Measurements from ENCODE around the gene FAAP100.

The FAAP100 gene

DNA sequence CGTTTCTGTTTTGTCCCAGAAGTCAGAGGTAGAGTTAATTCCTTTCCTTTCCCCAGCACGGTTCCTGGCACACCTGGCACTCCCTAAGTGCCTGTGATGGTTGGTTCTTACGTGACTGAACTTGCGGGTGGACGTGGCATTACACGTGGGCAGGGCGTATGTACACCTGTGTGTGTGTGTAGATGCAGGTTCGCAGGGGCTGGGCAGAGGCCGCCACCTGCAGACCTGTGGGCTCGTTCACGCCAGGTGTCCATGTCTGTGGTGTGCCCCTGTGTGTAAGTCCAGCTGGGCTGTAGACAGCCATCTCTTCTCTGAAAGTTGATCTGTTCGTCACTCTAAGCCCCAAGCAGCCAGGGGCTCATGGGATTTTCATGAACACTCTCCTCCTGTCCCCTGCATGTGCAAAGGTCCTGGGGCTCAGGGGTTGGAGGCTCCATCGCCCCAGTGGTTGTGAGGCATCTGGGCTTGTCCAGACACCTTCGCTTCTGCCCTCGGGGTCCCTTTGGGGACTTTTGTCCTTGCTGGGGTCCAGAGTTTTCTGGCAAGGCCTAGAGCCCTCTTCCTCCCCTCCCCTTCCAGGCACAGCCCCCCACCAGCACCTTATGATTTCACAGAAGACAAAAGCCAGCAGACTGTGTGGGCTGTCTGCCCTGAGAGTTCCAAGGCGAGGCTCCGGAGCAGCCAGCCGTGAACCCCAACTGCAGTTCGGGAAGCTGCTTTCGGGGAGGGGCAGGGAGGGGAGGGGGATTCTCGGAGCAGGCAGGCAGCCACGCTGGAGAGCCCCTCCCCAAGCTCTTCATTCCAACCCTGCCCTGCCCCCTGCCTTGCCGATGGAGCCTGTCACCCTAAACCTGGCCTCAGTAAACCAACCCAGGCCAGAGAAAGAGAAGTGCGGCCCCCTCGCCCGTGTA lies 29.4 kb downstream of the FAAP100 start:
- FAIRE-seq: no peak

- no peak for FAIRE-seq
Measured at GRCh38 chr17:81520021-81520901, 31.9 kb downstream of the FAAP100 start.

- FAIRE-seq: no peak
Measured at GRCh38 chr17:81519284-81520020, 32.7 kb downstream of the FAAP100 start.

DNA sequence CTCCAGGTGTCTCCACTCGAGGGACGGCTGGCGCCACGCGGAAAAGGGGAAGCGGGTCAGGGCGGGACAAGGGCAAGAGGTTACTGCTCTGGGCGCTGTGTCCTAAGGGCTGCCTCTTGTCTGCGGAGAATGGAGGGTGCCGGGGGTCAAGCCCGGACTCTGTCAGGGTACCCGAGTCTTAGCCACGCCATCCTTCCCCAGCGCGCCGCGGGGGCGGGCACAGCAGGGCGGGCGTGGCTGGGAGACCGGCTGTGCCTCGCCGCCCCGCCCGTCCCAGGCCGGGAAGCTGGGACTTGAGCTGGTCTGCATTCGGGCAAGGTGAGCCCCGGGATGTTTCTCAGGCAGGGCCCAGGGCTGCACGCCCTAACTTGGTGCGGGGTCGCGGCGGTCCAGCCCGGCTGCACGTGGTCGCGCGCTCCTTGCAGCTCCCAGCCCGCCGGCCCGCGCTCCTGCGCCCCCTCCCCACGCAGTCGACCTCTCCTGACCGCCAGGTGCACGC lies 33.3 kb downstream of the FAAP100 start:
- no peak for FAIRE-seq

DNA sequence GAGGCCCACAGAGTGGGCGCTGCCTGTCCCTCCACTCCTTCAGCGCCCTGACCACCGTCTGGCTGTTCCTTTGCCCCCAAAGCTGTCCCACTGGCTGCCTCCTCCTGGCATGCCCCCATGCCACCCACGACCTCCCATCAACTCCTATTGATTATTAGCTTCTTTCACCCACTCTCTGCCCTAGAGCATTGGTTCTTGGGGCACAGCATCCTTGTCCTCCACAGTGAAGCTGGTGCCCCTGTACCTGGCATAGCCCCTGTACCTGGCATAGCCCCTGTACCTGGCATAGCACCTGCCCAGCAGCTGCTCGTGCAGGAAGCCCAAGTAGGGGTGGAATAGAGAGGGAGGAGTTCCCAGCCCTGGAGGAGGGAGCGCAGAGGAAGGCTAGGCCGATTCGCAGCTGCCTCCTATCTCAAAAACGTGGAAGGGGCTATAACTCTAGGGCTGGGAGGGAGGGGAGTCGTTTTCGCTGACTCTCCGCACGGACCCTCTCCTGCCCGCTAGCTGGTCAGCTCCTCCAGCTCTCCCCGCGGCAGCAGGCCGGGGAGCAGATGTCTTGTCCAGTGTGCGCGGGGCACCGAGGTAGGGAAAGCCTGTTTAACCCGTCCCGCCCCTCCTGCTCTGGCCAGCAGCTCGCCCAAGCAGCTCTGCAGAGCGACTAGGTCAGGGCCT lies 33.9 kb downstream of the FAAP100 start:
- FAIRE-seq: no peak

DNA sequence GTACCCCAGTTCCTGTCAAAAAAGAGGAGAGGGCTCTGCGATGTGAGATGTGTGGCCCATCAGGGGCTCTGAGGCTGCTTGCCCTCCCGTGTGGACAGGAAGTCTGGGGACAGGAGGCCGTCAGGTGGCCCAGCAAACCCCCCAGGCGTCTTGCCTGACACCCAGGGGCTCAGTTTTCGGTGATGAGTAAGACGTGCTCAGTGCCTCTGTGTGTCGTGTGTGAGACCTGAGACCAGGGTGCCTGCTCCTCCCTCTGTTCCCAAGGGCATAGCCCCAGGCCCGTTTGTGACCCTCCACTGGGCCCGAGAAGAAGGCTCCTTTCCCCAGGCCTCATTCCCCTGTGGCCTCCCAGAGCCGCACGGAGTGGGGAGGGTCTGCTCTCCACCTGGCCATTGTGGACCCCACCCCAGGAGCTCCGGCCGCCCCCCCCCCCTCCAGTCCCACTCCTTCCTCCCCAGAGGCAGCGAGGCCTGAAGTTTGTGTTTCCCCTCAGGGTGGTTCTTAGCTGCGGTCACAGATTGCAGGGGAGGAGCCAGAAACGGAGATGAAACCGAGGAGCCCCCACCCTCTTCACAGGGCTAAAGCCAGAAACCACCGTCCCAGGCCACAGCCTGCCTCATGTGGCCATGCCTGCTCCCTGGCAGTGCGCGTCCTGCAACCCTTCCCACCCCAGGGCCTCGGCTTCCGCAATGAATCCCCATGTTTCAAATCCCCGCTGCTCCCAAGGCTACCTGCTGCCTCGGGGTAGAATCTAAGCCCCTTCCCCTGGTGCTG lies 34.6 kb downstream of the FAAP100 start:
- no peak for FAIRE-seq

GRCh38 chr17:81517009-81517338 lies 35.2 kb downstream of the FAAP100 start:
- FAIRE-seq: no peak

DNA sequence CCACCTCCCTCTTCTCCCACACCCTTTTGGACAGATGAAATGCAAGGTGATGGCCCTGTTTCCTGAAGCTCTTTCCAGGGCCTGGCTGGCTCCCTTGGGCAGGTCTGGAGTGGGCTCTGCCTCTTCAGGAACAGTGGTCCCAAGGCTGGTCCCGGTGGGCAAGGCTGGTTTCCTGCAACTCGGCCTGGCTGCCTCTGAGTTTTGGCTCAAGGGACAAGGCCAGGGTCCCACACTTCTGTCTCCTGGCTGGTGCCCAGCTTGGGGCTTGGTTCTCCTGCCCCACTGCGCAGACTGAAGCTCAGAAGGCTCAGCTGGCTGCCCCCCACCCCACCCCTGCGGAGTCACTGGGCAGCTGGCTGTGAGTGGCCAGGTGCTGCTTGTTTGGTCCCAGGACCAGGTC lies 35.7 kb downstream of the FAAP100 start:
- no peak for FAIRE-seq

GRCh38 chr17:81515530-81516041 lies 36.6 kb downstream of the FAAP100 start:
- no peak for FAIRE-seq

DNA sequence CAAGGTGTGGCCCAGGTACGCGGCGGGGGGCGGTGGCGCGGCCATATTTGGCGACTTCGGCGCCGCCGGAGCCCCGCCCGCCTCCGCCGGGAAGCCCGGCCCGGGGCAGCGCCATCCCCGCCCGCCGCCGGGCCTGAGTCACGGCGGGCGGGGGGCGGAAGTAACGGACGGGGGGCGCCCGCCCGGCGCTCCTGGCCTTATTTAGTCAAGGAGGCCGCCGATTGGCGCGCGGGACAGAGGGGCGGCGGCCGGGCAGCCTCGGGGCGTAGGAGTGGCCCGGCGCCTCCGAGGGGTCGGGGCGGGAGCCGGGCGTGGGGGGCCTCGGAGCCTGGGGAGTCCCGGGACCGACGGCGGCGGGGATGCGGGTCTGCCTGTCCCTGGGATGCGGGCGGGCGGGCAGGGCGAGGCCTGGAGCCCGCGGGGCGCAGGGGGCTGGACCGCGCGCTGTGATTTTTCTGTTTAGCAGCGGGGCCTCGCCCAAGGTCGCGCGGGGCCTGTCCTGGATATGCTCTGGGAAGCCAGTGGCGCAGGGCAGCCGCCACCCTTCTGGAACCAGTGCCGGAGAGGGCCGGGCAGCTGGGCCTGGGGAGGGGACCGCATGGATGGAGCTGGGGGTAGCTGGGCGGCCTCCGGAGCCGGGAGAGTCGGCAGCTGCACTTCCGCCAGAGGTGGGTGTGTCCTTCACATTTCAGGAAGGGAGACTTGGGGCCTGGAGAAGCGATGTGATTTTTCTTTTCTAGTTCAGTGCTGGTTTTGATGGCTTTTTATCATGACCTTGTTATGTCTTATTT lies 37.2 kb downstream of the FAAP100 start:
- no peak for FAIRE-seq

- FAIRE-seq: no peak
Measured at GRCh38 chr17:81514489-81514738, 37.7 kb downstream of the FAAP100 start.

- no peak for FAIRE-seq
Measured at GRCh38 chr17:81513753-81514488, 38.2 kb downstream of the FAAP100 start.

GRCh38 chr17:81513372-81513752 lies 38.8 kb downstream of the FAAP100 start:
- no peak for FAIRE-seq

DNA sequence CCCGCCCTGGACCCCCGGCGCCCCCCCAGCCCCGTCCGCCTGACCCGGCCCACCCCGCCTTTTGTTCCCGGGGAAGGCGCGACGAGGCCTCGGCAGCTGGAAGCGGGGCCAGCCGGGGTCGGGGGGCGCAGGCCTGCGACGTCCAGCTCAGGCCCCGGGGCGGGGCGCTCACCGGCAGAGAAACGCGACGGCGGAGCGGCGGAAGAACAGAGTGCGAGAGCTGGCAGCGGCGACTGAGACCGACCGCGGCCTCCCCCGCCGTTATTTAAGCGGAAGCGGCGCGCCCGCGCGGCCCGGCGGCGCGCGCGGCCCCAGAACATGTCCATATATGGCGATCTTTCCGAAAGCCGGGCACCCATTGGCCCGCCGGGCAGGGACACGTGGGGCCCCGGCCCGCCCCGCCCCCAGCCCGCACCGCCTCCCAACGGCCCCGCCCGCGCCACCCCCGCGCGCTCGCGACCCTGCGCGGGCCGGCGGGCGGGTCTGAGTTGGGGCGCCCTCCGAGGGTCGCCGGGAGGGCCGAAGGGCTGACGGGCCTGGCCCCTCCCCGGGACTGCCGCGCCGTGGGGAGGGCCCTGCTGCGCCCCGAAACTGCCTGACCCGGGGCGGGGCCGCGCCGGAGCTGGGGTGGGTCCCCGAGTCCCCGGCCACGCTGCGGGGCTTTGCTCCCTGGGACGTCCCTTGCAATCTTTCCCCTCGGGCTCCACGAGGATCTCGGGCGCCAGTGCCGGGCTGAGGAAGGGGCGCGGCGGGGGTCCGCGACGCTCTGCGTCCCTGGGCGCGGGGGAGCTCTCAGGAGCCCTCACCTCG lies 39.4 kb downstream of the FAAP100 start, which contains the start of gene ACTG1:
Gene ACTG1, minus strand, starts transcription at position 238 of the 810 bp plus-strand sequence. CDS start 445 bp downstream, outside the sequence.
- FAIRE-seq: no peak

DNA sequence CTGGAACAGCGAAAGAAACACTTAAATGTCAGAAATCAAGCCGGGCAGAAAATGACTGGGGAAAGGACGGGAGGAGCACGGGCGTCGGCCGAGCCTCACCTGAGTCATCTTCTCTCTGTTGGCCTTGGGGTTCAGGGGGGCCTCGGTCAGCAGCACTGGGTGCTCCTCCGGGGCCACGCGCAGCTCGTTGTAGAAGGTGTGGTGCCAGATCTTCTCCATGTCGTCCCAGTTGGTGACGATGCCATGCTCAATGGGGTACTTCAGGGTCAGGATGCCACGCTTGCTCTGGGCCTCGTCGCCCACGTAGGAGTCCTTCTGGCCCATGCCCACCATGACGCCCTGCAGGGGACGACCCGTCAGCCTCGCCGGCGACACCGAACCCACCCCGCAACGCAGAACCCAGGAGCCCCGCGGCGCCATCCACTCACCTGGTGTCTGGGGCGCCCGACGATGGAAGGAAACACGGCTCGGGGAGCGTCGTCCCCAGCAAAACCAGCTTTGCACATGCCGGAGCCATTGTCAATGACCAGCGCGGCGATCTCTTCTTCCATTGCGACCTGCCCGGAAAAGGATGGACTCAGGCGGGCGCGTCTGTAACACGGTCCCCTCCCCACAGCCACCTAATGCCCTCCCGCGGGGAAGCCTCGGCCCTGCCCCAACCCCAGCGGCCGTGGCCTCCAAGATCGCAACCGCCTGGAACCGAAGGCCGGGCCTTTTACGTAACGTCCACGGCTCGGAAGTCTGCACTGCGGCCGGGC lies 40.2 kb downstream of the FAAP100 start:
- FAIRE-seq: no peak

GRCh38 chr17:81511554-81511803 lies 40.7 kb downstream of the FAAP100 start:
- FAIRE-seq: no peak

DNA sequence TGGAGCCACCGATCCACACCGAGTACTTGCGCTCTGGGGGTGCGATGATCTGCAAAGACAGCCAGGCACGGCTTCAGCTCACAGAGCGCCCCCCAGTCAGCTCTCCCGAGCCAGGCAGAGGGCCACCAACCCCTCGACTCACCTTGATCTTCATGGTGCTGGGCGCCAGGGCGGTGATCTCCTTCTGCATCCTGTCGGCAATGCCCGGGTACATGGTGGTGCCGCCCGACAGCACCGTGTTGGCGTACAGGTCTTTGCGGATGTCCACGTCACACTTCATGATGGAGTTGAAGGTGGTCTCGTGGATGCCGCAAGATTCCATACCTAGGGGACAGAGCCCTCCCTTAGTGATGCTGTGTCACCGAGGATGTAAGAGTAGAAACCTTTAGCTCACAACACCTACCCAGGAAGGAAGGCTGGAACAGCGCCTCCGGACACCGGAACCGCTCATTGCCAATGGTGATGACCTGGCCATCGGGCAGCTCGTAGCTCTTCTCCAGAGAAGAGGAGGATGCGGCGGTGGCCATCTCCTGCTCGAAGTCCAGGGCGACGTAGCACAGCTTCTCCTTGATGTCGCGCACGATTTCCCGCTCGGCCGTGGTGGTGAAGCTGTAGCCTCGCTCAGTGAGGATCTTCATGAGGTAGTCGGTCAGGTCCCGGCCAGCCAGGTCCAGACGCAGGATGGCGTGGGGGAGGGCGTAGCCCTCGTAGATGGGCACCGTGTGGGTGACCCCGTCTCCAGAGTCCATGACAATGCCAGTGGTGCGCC lies 41.2 kb downstream of the FAAP100 start:
- no peak for FAIRE-seq
